ENCODE measurements around the gene SPIRE2. TPM values are rescaled to one million over a fixed set of nuclear protein-coding genes. Genes with fewer than 3 reads are reported as not detected.

Gene SPIRE2
- total and polyA plus RNA-seq, 2 of the 13 experiments (the other 11 are each of a cell fraction or from before 2014, with no cell fraction given), result 13.3 to 37.5 TPM

- 0 out of 2 replicates have a peak, but pooled peaks have one; percentile 53 for TF ChIP-seq ZNF724P (CRISPR knock-in tag; IDR thresholded peaks at IDR 0.05; ENCODE audit: borderline replicate concordance)
- peak; percentile 56; the same call in 1 of the 2 replicates for TF ChIP-seq ZNF607 (CRISPR knock-in tag; IDR thresholded peaks at IDR 0.05; ENCODE audit: borderline replicate concordance)
- TF ChIP-seq DNMT1 (CRISPR knock-in tag; IDR thresholded peaks at IDR 0.05), result peak; percentile 65; the same call in 1 of the 2 replicates
- peak; percentile 79 for TF ChIP-seq AGO2 (optimal IDR thresholded peaks at IDR 0.05; ENCODE audit: low read depth, low read length)
- TF ChIP-seq ERF (CRISPR knock-in tag; IDR thresholded peaks at IDR 0.05), result peak; percentile 71
- peak; percentile 58 for TF ChIP-seq SRSF1 (optimal IDR thresholded peaks at IDR 0.05; ENCODE audit: low read depth, low read length)
- TF ChIP-seq IKZF5 (CRISPR knock-in tag; IDR thresholded peaks at IDR 0.05), result no peak; the same call in 1 of the 2 replicates
- TF ChIP-seq THRA (CRISPR knock-in tag; IDR thresholded peaks at IDR 0.05; ENCODE audit: borderline replicate concordance), result peak; percentile 64; the same call in 1 of the 2 replicates
Observed at GRCh38 chr16:89860747-89861304, 32.6 kb downstream of the SPIRE2 start (continued).

GRCh38 chr16:89861648-89862047 is 33.4 kb downstream of the SPIRE2 start:
- H3K79me2 ChIP-seq (ENCODE audit: insufficient read depth, low read length), result no peaks in the 10 kb centered on the region
- H3K9ac ChIP-seq (ENCODE audit: insufficient read depth, low read depth, low read length), result no peak overlapping the region
- H3K27me3 ChIP-seq (ENCODE audit: control insufficient read depth in 1 of 2, insufficient read depth in 2 of 2, low read length in 2 of 2), result no peaks in the 10 kb centered on the region
- intact Hi-C loops (cut with micrococcal nuclease; ENCODE audit: unreplicated experiment) (loop anchor here (1.0 to 2.0 kb wide), 2 partner anchors 67 to 109 kb away; no protein-coding TSS in a partner anchor), in situ Hi-C loops (cut with HindIII; ENCODE audit: extremely low pct_ligation_motif_present, low pct_unique_long_range_greater_than_20kb) (no loop called here)
- no peaks in the 10 kb centered on the region for H3K9me3 ChIP-seq (ENCODE audit: low read length)
- ATAC-seq (no peak), FAIRE-seq (no peak), DNase-seq (ENCODE audit: low spot score) (no peak)
- 0 out of 2 replicates have a peak, but pooled peaks cover 4% of the 10 kb centered on the region for H3K4me1 ChIP-seq (ENCODE audit: insufficient read depth, low read length)
- H2AFZ ChIP-seq (ENCODE audit: low read length), result no peak overlapping the region
- POLR2A ChIA-PET, result interaction anchor here (1.1 to 2.1 kb wide), 5 partner anchors 12 to 45 kb away, joined by 3 to 11 read pairs (median 5); partner anchors contain the start of genes FANCA and TCF25
- H3K36me3 ChIP-seq (replicated peaks in 1 of 2; ENCODE audit: control insufficient read depth in 1 of 2, insufficient read depth in 2 of 2, low read length in 2 of 2), result peaks cover 40 to 50% of the 10 kb centered on the region in 2 experiments
- H4K20me1 ChIP-seq (ENCODE audit: insufficient read depth, low read length), result no peaks in the 10 kb centered on the region; the same call in 1 of the 2 replicates
- H3K4me3 ChIP-seq (replicated peaks in 1 of 3; ENCODE audit: insufficient read depth in 1 of 3, low read depth in 2 of 3, low read length in 3 of 3), result no peak overlapping the region
- WGBS (ENCODE audit: low lambda C conversion rate), result 97% methylated on average over 6 of the region's 12 CpGs
- BruUV-seq (replicated peaks), result no TSS peak
- CTCF ChIA-PET (ENCODE audit: low intra/inter-chr PET ratio, low total read pairs), result interaction anchor here (0.9 to 2.1 kb wide), 4 partner anchors 23 to 69 kb away, joined by 3 to 11 read pairs (median 6); partner anchors contain the start of gene FANCA
- no peak overlapping the region for H3K4me2 ChIP-seq (ENCODE audit: low read depth, low read length)
- TF ChIP-seq SMC3 (IDR thresholded peaks at IDR 0.05; ENCODE audit: low read length), result no peak
- TF ChIP-seq ZNF615 (CRISPR knock-in tag; IDR thresholded peaks at IDR 0.05; ENCODE audit: borderline replicate concordance), result no peak
- TF ChIP-seq ZSCAN9 (CRISPR knock-in tag; IDR thresholded peaks at IDR 0.05; ENCODE audit: borderline replicate concordance), result no peak
- TF ChIP-seq NFIC (IDR thresholded peaks at IDR 0.05; ENCODE audit: low read length), result no peak
- TF ChIP-seq CBX1 (IDR thresholded peaks at IDR 0.05; ENCODE audit: low read depth), result no peak
- TF ChIP-seq ZFP90 (CRISPR knock-in tag; IDR thresholded peaks at IDR 0.05; ENCODE audit: borderline replicate concordance), result no peak
- no peak for TF ChIP-seq GPN1 (CRISPR knock-in tag; IDR thresholded peaks at IDR 0.05; ENCODE audit: borderline replicate concordance)
- no peak for TF ChIP-seq ZNF205 (CRISPR knock-in tag; IDR thresholded peaks at IDR 0.05)
- TF ChIP-seq ZMYM4 (CRISPR knock-in tag; IDR thresholded peaks at IDR 0.05), result no peak
- no peak for TF ChIP-seq AKAP8 (CRISPR knock-in tag; IDR thresholded peaks at IDR 0.05)
- H3K27ac ChIP-seq (ENCODE audit: extremely low read length, insufficient read depth, low read length), result no peak overlapping the region

All from HepG2 (cell line).